Non-pigmented ciliary epithelial cell (primary cell): ENCODE measurements around the gene PVALB.
"Not testable (repeated sequence)": the region's sequence is repeated elsewhere in the genome, so short reads cannot be mapped to it uniquely, and the experiment has no call there.

Source experiments
- DNase-seq: peaks from one replicate; pipeline ENCODE4 v3.0.0-alpha.2; 2010; ENCODE audit warnings: low read depth

PVALB gene

DNA sequence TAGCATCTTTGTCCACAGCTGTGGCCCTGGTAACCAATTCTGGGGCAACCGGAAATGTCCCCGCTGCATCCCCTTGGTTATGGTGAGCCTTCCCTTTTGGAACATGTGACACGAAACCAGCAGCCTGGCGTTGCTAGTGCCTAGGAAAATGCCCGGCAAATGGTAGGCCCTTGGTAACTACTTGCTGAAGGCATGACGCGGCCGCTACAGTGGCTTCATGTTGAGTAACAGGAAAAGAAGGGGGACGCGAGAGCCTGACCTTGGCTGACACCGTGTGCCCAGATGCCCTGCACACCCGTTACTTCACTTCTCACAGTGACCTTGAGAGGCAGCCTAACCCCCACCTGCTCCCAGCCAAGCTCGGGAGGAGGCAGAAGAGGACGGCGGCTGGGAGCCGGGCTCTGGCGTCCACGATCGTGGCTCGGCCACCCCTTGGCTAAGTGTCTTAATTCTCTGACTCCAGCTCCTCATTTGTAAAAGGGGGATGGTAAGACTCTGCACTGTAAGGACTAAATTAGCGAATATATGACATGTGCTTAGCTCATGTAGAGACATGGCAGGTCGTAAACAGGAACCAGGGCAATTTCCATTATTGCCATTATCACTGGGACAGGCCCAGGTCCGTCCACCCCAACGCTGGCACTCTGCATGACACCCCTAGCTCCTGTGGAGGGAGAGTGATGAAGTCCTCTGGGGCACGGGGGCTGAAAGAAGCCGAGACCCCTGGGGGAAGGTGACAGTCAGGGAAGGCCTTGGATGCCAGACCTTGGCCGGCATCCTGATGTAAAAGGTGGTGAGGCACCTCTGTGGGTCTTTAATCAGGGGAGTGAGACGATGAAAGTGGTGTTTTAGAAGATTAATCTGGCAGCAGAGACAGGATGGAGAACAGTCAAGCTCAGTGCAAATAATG is 59.8 kb downstream of the PVALB start:
- DNase-seq = no peak

DNA sequence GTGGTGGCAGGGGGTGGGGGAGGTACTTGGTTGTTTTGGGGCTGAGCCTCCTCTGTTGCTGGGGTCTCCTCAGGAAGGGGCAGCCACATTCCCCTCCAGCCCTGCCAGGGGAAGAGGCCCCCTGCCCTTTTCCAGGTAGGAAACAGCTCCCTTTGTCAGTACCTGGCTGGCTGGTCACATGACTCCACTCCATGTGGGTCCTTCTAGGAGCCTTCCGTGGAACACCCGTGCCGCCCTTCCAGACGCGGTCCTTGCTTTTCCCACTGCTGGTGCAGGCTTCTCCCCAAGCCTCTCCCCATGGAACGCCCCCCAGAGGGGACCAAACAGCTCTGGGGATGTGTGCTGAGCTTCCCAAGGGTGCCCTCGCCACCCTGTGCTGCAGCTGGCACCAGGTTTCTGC is 60.8 kb downstream of the PVALB start:
- no peak for DNase-seq

DNA sequence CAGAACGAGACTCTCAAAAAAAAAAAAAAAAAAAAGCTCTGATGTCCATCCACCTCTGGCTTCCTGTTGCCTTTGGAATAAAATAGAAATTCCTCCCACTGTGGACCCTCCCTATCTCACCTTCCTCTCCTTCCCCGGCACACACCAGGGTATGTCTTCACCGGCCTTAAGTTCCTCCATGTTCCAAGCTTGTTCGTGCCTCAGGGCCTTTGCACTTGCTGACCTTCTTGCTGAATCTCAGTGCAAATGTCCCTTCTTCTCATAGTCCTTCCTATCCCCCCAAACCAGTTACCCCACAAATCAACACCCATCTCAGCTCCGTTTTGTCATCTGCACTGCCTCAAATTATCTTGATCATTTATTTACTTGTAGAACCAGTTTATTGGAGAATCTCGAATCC is 61.5 kb downstream of the PVALB start:
- no peak for DNase-seq

DNA sequence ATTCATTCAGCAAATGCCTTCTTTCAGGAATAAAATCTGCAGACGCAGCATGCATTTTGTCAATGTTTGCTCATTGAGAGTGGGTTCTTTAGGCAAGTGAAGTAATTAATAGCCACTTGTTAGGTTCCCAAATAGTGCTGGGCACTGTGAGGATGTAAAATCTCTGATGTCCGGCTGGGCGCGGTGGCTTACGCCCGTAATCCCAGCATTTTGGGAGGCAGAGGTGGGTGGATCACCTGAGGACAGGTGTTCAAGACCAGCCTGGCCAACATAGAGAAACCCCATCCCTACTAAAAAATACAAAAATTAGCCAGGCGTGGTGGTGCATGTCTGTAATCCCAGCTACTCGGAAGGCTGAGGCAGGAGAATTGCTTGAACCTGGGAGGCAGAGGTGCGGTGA is 62.0 kb downstream of the PVALB start:
- not testable (repeated sequence) for DNase-seq

DNA sequence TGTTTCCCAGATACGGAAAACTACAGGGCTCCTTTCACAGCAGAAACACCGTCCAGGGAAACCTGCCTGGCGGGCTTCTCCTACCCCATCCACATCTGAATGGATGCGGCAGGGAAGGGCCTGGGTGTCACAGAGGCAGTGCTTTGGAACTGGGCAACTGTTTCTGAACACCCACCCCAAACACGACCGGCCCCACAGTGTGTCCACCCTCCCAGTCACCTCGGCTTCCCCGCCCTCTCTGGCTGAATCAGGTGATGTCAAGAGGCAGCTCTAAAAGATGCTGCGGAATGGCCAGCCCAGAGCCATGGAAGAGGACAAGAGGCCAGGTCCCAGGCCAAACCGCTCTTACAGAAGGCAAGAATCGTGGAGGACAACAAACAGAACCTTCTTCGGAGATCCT is 62.9 kb downstream of the PVALB start:
- no peak for DNase-seq

DNA sequence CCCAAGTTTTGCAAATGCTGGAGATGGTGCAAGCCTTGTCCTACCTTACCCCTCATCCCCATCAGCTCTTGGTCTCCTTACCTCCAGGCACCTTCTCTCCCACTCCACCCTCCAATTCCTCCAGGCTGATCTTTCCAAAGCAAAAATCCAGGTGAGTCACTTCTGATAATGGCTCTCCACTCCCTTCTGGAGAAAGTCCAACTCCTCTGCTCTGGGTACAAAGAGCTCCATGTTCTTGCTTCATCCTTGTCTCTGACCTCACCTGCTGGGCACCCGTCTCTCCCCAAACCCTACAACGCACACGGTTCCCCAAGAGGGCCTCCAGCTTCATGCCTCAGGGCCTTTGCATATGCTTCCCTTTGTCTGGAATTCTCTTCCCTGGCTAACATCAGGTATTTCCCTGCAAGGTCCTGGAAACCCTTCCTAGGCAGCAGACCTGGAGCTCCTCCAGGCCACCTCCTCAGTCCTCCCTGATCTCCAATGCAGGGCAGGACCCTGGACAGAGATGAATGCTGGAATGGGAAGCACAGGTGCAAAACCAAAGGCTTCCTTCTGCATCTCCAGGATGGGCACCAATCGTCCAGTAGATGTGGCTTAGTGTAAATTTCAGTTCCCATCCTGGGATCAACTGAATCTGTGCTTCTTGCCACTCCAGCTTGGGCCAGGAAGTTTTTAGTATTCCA is 63.6 kb downstream of the PVALB start:
- DNase-seq = no peak
